Right atrium auricular region (tissue), 2 donors: Measurements from ENCODE around the gene NDC1. TPM values are rescaled to one million over a fixed set of nuclear protein-coding genes. Genes with fewer than 3 reads are reported as not detected.

Experiments used
- DNase-seq: peaks from one replicate; pipeline ENCODE4 v3.0.0-alpha.2; 2019; ENCODE audit warnings: low spot score
- H3K27ac ChIP-seq, 2 donors: fragments of 200-600 bp; sonication (generic); 1 replicate in 1 of 2; 2 replicates in 1 of 2; pipeline ENCODE4 v1.5.1; 2016 to 2019
- H3K27me3 ChIP-seq, 2 donors: fragments of 200-600 bp; sonication (generic); one replicate each; pipeline versions ENCODE4 v1.5.1 to v1.6.0; 2017 to 2019
- H3K36me3 ChIP-seq: fragments of 200-600 bp; sonication (generic); one replicate; pipeline ENCODE4 v1.5.1; 2016
- H3K4me1 ChIP-seq, 2 donors: fragments of 200-600 bp; sonication (generic); one replicate each; pipeline versions ENCODE4 v1.5.1 to v1.6.0; 2017 to 2019
- H3K4me3 ChIP-seq, 2 donors: fragments of 200-600 bp; sonication (generic); 1 replicate in 1 of 2; 2 replicates in 1 of 2; pipeline ENCODE4 v1.5.1; 2017 to 2019; ENCODE audit warnings: mild to moderate bottlenecking in 1 of 2, moderate library complexity in 1 of 2
- H3K9me3 ChIP-seq, 2 donors: fragments of 200-600 bp; sonication (generic); one replicate each; pipeline ENCODE4 v1.5.1; 2019
- total RNA-seq, 2 donors: library from RNA; depleted of rRNA; stranded (reverse); fragments of >200 nt; gene quantifications; one replicate each; pipeline ENCODE4 v1.1.0, GENCODE V29; 2016
- TF ChIP-seq, protein P1 (sequence below), 2 donors: fragments of 200-600 bp; sonication (generic); IDR thresholded peaks; one replicate each; pipeline ENCODE4 v1.5.1; 2019; ENCODE audit warnings: antibody characterized with exemption in 2 of 2

The NDC1 gene
- total RNA-seq, 2 donors from 2014 or later, result 6.4 TPM

DNA sequence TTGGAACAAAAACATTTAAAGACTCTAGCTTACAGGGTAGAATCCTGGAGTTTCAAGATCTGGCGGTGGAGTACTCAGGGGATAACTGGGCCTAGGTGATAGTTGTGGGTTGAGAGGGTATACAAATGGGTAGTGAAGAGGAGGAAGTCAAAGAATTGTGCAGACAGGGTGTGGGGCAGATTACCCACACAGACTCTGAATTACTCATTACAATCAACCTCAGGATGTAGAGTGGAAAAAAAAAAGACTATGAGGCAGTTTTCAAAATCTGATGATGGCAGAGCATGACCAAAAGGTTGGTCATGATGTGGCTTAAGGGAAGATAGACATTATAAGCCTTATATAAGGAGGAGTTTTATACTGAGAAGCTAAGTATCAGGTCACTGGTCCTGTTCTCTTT lies 55.0 kb downstream of the NDC1 start:
- Histone ChIP-seq H3K9me3 (no peaks in the 10 kb centered on the region), H3K4me3 (no peak overlapping the region), H3K36me3 (peaks cover 14% of the 10 kb centered on the region)

DNA sequence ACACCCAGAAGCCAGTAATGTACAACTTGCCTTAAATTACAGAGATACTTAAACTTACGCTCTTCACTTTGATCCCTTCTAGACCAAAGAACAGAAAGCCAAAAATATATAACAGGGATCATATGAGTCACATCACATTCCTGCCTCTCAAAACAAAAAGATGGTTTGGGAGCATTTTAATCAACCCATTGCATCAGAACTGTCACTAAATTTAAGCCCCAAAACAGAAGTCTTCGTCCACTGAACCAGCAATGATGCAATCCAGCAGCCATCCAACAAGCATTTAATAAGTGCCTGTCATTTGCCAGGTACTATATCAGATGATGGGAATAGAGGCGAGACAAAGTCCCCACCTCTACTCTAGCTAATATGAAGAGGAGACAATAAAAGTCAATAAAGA lies 56.4 kb downstream of the NDC1 start:
- TF ChIP-seq, protein P1, sequence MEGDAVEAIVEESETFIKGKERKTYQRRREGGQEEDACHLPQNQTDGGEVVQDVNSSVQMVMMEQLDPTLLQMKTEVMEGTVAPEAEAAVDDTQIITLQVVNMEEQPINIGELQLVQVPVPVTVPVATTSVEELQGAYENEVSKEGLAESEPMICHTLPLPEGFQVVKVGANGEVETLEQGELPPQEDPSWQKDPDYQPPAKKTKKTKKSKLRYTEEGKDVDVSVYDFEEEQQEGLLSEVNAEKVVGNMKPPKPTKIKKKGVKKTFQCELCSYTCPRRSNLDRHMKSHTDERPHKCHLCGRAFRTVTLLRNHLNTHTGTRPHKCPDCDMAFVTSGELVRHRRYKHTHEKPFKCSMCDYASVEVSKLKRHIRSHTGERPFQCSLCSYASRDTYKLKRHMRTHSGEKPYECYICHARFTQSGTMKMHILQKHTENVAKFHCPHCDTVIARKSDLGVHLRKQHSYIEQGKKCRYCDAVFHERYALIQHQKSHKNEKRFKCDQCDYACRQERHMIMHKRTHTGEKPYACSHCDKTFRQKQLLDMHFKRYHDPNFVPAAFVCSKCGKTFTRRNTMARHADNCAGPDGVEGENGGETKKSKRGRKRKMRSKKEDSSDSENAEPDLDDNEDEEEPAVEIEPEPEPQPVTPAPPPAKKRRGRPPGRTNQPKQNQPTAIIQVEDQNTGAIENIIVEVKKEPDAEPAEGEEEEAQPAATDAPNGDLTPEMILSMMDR (IDR thresholded peaks at IDR 0.05), result no peak
- no peaks in the 10 kb centered on the region for H3K27me3 ChIP-seq
- no peak overlapping the region for H3K27ac ChIP-seq
- H3K36me3 ChIP-seq, result peaks cover 10% of the 10 kb centered on the region
- no peak for DNase-seq
- H3K4me1 ChIP-seq, result no peaks in the 10 kb centered on the region
- no peak overlapping the region for H3K4me3 ChIP-seq
- H3K9me3 ChIP-seq, result no peaks in the 10 kb centered on the region

More for the DNA sequence above, 55.0 kb downstream of the NDC1 start:
- no peak for DNase-seq
- Histone ChIP-seq H3K27me3 (no peaks in the 10 kb centered on the region), H3K27ac (no peak overlapping the region), H3K4me1 (no peaks in the 10 kb centered on the region)
- TF ChIP-seq, protein P1 (IDR thresholded peaks at IDR 0.05), result no peak

DNA sequence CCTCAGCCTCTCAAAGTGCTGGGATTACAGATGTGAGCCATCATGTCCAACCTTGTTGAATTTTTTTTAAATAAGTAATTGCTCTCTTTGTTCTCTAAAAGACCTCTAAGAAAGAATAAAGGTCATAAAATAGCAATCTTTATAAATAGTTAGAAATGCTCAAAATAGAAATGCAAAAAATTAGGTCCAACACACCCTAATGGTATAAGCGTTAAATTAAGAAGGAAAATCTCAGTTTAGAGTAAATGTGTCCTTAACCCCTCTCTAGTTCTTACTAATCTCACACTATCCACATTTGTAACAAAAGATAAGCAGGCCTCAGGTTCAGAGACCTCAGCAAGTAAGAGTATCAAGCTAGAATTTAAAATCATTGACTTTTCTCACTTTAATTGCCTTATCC lies 60.8 kb downstream of the NDC1 start:
- H3K27me3 ChIP-seq, result no peaks in the 10 kb centered on the region
- no peaks in the 10 kb centered on the region for H3K4me1 ChIP-seq
- TF ChIP-seq, protein P1 (IDR thresholded peaks at IDR 0.05), result no peak
- peaks cover 7% of the 10 kb centered on the region for H3K36me3 ChIP-seq
- no peak overlapping the region for H3K27ac ChIP-seq
- no peaks in the 10 kb centered on the region for H3K9me3 ChIP-seq
- no peak for DNase-seq
- H3K4me3 ChIP-seq, result no peak overlapping the region

DNA sequence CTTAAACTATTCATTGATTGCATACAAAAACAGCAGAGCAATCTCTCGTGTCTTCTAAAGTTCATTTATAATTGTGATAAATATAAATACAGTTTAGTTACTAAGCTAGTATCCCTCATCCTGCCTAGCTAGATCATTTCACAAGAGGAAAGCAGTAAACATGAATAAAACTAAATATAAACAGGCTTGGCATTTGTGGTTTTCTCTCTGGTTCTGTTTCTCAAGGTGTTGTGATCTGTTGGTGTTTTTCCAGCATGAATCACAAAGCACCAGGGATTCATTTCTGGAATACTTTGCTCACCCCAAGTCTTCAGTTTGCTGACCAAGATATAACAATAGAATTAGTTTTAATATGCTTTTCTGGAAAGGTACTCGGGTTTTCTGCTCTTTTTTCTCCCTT lies 66.4 kb downstream of the NDC1 start:
- Histone ChIP-seq H3K27ac (no peak overlapping the region), H3K4me3 (no peak overlapping the region), H3K36me3 (peaks cover 15% of the 10 kb centered on the region), H3K9me3 (no peaks in the 10 kb centered on the region), H3K27me3 (no peaks in the 10 kb centered on the region), H3K4me1 (no peaks in the 10 kb centered on the region)
- TF ChIP-seq, protein P1 (IDR thresholded peaks at IDR 0.05), result no peak
- DNase-seq, result no peak

DNA sequence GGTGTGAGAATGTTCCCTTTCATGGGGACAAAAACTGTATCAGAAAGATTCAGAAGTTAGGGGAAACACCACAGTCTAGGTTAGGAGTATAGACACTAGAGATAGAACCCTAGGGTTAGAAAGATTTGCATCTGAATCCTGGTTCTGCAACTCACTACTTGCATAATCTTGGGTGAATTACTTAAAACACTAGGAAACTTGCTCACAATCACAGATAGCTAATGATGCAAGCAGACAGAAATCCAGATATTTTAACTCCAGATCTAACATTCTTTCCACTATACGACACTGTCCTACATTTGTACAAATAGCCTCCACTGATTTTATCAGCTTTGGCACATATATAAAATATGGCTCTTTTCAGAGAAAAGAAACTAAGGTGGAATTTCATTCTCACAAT lies 68.3 kb downstream of the NDC1 start:
- no peaks in the 10 kb centered on the region for H3K27me3 ChIP-seq
- H3K27ac ChIP-seq, result no peak overlapping the region
- TF ChIP-seq, protein P1 (IDR thresholded peaks at IDR 0.05), result no peak
- H3K4me3 ChIP-seq, result no peak overlapping the region
- DNase-seq, result no peak
- H3K4me1 ChIP-seq, result no peaks in the 10 kb centered on the region
- H3K36me3 ChIP-seq, result peaks cover 15% of the 10 kb centered on the region
- H3K9me3 ChIP-seq, result no peaks in the 10 kb centered on the region

GRCh38 chr1:53769184-53769583 lies 68.9 kb downstream of the NDC1 start:
- TF ChIP-seq, protein P1 (IDR thresholded peaks at IDR 0.05), result no peak
- Histone ChIP-seq H3K4me3 (no peak overlapping the region), H3K27me3 (no peaks in the 10 kb centered on the region), H3K36me3 (peaks cover 15% of the 10 kb centered on the region), H3K27ac (no peak overlapping the region), H3K4me1 (no peaks in the 10 kb centered on the region), H3K9me3 (no peaks in the 10 kb centered on the region)
- DNase-seq, result no peak
